CD4-positive, alpha-beta T cell (primary cell): ENCODE results near the gene GLCCI1. TPM values are rescaled to one million over a fixed set of nuclear protein-coding genes. Genes with fewer than 3 reads are reported as not detected.

Experiments used
- ATAC-seq: fragments of 200-7000 bp; cut with Tn5 transposase; one replicate; pipeline ENCODE4 v1.10.0; 2022; ENCODE audit warnings: mild to moderate bottlenecking; ENCODE audit not compliant: poor library complexity
- CTCF ChIA-PET: fragments of 350-600 bp; sonication (Branson Sonifier 250); formaldehyde crosslinking; loops from one replicate; lab custom pipeline; 2021; ENCODE audit warnings: antibody characterized with exemption, inconsistent platforms; lab: Charles Lee
- POLR2A ChIA-PET: fragments of 350-600 bp; sonication (Branson Sonifier 250); formaldehyde crosslinking; loops from one replicate; lab custom pipeline; 2021; ENCODE audit warnings: antibody characterized with exemption, inconsistent platforms; lab: Charles Lee
- DNase-seq, 14 experiments: peaks; one replicate each; pipeline ENCODE4 v3.0.0-alpha.2; 2013 to 2020; ENCODE audit warnings: mixed read lengths in 2 of 14
- H3K27ac ChIP-seq, 2 donors: one replicate each; pipeline versions ENCODE4 v1.5.1 to v1.7.0; 2013; ENCODE audit warnings: low read length in 2 of 2, low read depth in 1 of 2, mild to moderate bottlenecking in 1 of 2
- H3K27me3 ChIP-seq, 2 experiments: 1 replicate in 1 of 2; 2 replicates in 1 of 2; pipeline versions ENCODE4 v1.6.1 to v1.7.0; 2013; ENCODE audit warnings: low read length in 2 of 2, control low read depth in 1 of 2, mild to moderate bottlenecking in 1 of 2, moderate library complexity in 1 of 2; ENCODE audit not compliant: insufficient read depth in 2 of 2, control insufficient read depth in 1 of 2
- H3K36me3 ChIP-seq: one replicate; pipeline ENCODE4 v1.6.1; 2013; ENCODE audit warnings: low read length, control low read depth; ENCODE audit not compliant: insufficient read depth
- H3K4me1 ChIP-seq: one replicate; pipeline ENCODE4 v1.6.1; 2013; ENCODE audit warnings: low read length, control low read depth; ENCODE audit not compliant: insufficient read depth
- H3K4me3 ChIP-seq: one replicate; pipeline ENCODE4 v1.5.1; 2013; ENCODE audit warnings: mild to moderate bottlenecking, low read length, moderate library complexity
- H3K9me3 ChIP-seq, 2 experiments: 1 replicate in 1 of 2; 2 replicates in 1 of 2; pipeline versions ENCODE4 v1.6.1 to v1.7.0; 2013; ENCODE audit warnings: low read length in 2 of 2, mild to moderate bottlenecking in 2 of 2, control low read depth in 1 of 2, moderate library complexity in 1 of 2; ENCODE audit not compliant: control insufficient read depth in 1 of 2, insufficient read depth in 1 of 2
- H3K27ac Mint-ChIP-seq: one replicate; pipeline ENCODE4 v1.8.0; 2020; ENCODE audit warnings: mixed read lengths
- H3K27me3 Mint-ChIP-seq: one replicate; pipeline ENCODE4 v1.8.0; 2021; ENCODE audit warnings: mixed read lengths
- H3K36me3 Mint-ChIP-seq: one replicate; pipeline ENCODE4 v1.8.0; 2021; ENCODE audit warnings: low read depth, mixed read lengths
- H3K4me1 Mint-ChIP-seq: one replicate; pipeline ENCODE4 v1.8.0; 2021; ENCODE audit warnings: low read depth, mixed read lengths
- H3K4me3 Mint-ChIP-seq: one replicate; pipeline ENCODE4 v1.8.0; 2020; ENCODE audit warnings: mild to moderate bottlenecking, mixed read lengths
- H3K9me3 Mint-ChIP-seq: one replicate; pipeline ENCODE4 v1.8.0; 2020; ENCODE audit warnings: mixed read lengths
- intact Hi-C, 2 experiments: fragments of 100-400 bp; cut with DNase I in 1 of 2; cut with micrococcal nuclease in 1 of 2; formaldehyde crosslinking; loops; one replicate each; pipeline versions ENCODE4 v1.15.1 to v1.9.0; 2023 to 2025; cut with DNase I, micrococcal nuclease
- total RNA-seq, 174 experiments: library from RNA in 2 of 174; stranded (reverse) in 2 of 174; gene quantifications; one replicate each; pipeline ENCODE4 v1.2.3 and lab custom pipeline; 2021 to 2026
- TF ChIP-seq, protein P1 (sequence below): fragments of 200-600 bp; IDR thresholded peaks from one replicate; pipeline ENCODE4 v1.8.0; 2022; ENCODE audit warnings: antibody characterized with exemption, mild to moderate bottlenecking

GLCCI1 gene
- total RNA-seq, 2 experiments from 2014 or later = 22.2 to 22.3 TPM

DNA sequence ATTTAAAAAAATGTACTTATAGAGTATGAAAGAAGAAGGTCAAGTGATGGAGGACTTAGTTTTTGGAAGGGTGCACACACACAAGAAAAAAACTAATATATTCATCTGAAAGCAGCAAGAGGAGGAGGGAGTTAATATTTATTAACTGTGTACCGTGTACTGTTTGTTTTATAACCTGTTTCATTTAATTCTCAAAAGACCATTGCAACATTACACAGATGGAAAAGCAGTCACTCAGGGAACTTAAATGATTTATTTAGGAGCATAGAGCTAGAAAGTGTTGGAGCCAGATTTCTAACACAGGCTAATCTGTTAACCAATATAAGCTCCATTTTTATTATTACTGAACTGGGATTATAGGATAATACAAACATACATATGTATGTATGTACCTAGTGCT, 36.7 kb downstream of the GLCCI1 start:
- Mint-ChIP-seq H3K9me3 (peaks cover 3% of the 10 kb centered on the region), H3K27me3 (no peaks in the 10 kb centered on the region), H3K27ac (peak overlapping the region; percentile 38), H3K36me3 (peaks cover 83% of the 10 kb centered on the region), H3K4me1 (peaks cover 26% of the 10 kb centered on the region), H3K4me3 (no peak overlapping the region)
- intact Hi-C loops = loop anchor here in 1 of 2 experiments (5.0 kb wide), 1 partner anchor 33 kb away; no protein-coding TSS in a partner anchor
- ATAC-seq (no peak), DNase-seq (no peak)
- TF ChIP-seq, protein P1, sequence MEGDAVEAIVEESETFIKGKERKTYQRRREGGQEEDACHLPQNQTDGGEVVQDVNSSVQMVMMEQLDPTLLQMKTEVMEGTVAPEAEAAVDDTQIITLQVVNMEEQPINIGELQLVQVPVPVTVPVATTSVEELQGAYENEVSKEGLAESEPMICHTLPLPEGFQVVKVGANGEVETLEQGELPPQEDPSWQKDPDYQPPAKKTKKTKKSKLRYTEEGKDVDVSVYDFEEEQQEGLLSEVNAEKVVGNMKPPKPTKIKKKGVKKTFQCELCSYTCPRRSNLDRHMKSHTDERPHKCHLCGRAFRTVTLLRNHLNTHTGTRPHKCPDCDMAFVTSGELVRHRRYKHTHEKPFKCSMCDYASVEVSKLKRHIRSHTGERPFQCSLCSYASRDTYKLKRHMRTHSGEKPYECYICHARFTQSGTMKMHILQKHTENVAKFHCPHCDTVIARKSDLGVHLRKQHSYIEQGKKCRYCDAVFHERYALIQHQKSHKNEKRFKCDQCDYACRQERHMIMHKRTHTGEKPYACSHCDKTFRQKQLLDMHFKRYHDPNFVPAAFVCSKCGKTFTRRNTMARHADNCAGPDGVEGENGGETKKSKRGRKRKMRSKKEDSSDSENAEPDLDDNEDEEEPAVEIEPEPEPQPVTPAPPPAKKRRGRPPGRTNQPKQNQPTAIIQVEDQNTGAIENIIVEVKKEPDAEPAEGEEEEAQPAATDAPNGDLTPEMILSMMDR = no peak
- Histone ChIP-seq H3K27me3 (no peaks in the 10 kb centered on the region), H3K4me3 (no peak overlapping the region), H3K36me3 (peaks cover 36% of the 10 kb centered on the region), H3K27ac (no peak overlapping the region), H3K4me1 (no peaks in the 10 kb centered on the region), H3K9me3 (peaks cover 0 to 4% of the 10 kb centered on the region in 2 experiments)
- ChIA-PET POLR2A (interaction anchor here (0.6 to 1.7 kb wide), 4 partner anchors 26 to 186 kb away, joined by 3 to 5 read pairs (median 4); no protein-coding TSS in a partner anchor), CTCF (no interaction called here)

DNA sequence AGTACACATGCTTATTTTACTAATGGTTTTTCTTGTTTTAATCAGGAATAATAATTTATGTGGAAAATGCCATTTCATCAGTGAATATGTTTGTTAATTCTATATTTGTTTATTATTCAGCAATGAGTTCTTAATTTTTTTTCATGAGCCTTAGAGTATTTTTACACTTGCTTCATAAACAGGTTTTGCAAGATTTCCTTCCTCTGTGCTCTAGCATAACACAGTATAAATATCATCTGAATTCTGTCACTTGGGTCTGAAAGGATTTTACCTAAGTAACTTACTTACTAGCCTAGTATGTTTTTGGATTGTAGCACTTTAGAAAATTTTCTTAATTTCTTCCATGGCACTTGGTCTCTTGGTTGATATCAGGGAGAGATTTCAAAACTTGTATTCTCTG, 45.8 kb downstream of the GLCCI1 start:
- H3K27me3 Mint-ChIP-seq = no peaks in the 10 kb centered on the region
- ATAC-seq = no peak
- H3K36me3 ChIP-seq = no peaks in the 10 kb centered on the region
- no peaks in the 10 kb centered on the region for H3K9me3 ChIP-seq
- no peaks in the 10 kb centered on the region for H3K9me3 Mint-ChIP-seq
- no peak overlapping the region for H3K27ac ChIP-seq
- intact Hi-C loops = loop anchor here in 1 of 2 experiments (2.0 kb wide), 1 partner anchor 46 kb away; the partner anchor contains the start of gene GLCCI1
- peaks cover 47% of the 10 kb centered on the region for H3K36me3 Mint-ChIP-seq
- POLR2A ChIA-PET = interaction anchor here (1.3 to 4.4 kb wide), 2 partner anchors 45 to 250 kb away, joined by 3 to 35 read pairs; partner anchors contain the start of gene GLCCI1
- peak overlapping the region; percentile 70 for H3K4me3 Mint-ChIP-seq
- peaks cover 59% of the 10 kb centered on the region for H3K4me1 Mint-ChIP-seq
- H3K27ac Mint-ChIP-seq = peak overlapping the region; percentile 85
- peaks cover 15% of the 10 kb centered on the region for H3K4me1 ChIP-seq
- no peak overlapping the region for H3K4me3 ChIP-seq
- DNase-seq = no peak
- TF ChIP-seq, protein P1 = no peak
- CTCF ChIA-PET = no interaction called here
- no peaks in the 10 kb centered on the region for H3K27me3 ChIP-seq

GRCh38 chr7:8015100-8015745, 46.6 kb downstream of the GLCCI1 start:
- POLR2A ChIA-PET = interaction anchor here (0.9 to 4.4 kb wide), 4 partner anchors 46 to 375 kb away, joined by 3 to 35 read pairs (median 4); partner anchors contain the start of gene GLCCI1
- H3K27me3 ChIP-seq = no peaks in the 10 kb centered on the region
- ATAC-seq = peak; percentile 87
- H3K4me3 ChIP-seq = no peak overlapping the region
- DNase-seq = peak in 3 of 14 experiments; percentile 48 to 78 (median 51)
- intact Hi-C loops = loop anchor here in 1 of 2 experiments (2.0 kb wide), 1 partner anchor 46 kb away; the partner anchor contains the start of gene GLCCI1
- H3K4me1 ChIP-seq = peaks cover 15% of the 10 kb centered on the region
- Mint-ChIP-seq H3K4me3 (peak overlapping the region; percentile 69), H3K27me3 (no peaks in the 10 kb centered on the region), H3K4me1 (peaks cover 61% of the 10 kb centered on the region), H3K36me3 (peaks cover 48% of the 10 kb centered on the region), H3K27ac (peak overlapping the region; percentile 85), H3K9me3 (no peaks in the 10 kb centered on the region)
- no peaks in the 10 kb centered on the region for H3K9me3 ChIP-seq
- peak overlapping the region in 1 of 2 donors; percentile 56 for H3K27ac ChIP-seq
- H3K36me3 ChIP-seq = no peaks in the 10 kb centered on the region
- CTCF ChIA-PET = no interaction called here
- TF ChIP-seq, protein P1 = no peak
